Fibroblast of villous mesenchyme (primary cell): ENCODE data around the gene ALDH1A2. TPM values are rescaled to one million over a fixed set of nuclear protein-coding genes. Genes with fewer than 3 reads are reported as not detected.

ENCODE experiments used
- DNase-seq: peaks from one replicate; pipeline ENCODE4 v3.0.0-alpha.2; 2010; ENCODE audit warnings: low read depth
- H3K4me3 ChIP-seq: 2 replicates; pipeline ENCODE4 v1.5.1; 2011; ENCODE audit warnings: low read depth, mild to moderate bottlenecking, low read length
- CTCF ChIP-seq: IDR thresholded peaks from 2 replicates; pipeline ENCODE4 v1.5.1; 2012; ENCODE audit warnings: low read depth, mild to moderate bottlenecking, low read length; ENCODE audit not compliant: insufficient read depth
- total RNA-seq: library from RNA; depleted of rRNA; stranded (reverse); fragments of >200 nt; gene quantifications from 2 replicates; pipeline ENCODE4 v1.2.3, GENCODE V29; 2012

Gene ALDH1A2
- total RNA-seq, 1 donor: 8.2 TPM

- no peak for DNase-seq
- H3K4me3 ChIP-seq: no peak overlapping the region
- no peak for TF ChIP-seq CTCF
These were observed 42.6 kb upstream of the ALDH1A2 start for GRCh38 chr15:58108117-58108516.

DNA sequence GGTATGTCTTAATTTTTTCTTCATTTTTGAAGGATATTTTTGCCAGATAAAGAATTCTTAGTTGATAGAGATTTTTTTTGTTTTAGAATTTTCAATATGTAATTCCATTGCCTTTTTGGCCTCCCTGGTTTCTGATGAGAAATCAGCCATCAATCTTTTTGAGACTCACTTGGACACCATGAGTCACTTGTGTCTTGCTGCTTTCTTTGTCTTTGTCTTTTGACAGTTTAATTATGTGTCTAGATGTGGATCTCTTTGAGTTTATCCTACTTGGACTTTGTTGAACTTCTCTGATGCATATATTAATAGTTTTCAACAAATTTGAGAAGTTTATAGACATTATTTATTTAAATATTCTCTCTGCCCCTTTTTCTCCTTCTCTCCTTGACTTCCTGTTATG, 38.0 kb upstream of the ALDH1A2 start:
- no peak for DNase-seq
- no peak overlapping the region for H3K4me3 ChIP-seq
- TF ChIP-seq CTCF: no peak

DNA sequence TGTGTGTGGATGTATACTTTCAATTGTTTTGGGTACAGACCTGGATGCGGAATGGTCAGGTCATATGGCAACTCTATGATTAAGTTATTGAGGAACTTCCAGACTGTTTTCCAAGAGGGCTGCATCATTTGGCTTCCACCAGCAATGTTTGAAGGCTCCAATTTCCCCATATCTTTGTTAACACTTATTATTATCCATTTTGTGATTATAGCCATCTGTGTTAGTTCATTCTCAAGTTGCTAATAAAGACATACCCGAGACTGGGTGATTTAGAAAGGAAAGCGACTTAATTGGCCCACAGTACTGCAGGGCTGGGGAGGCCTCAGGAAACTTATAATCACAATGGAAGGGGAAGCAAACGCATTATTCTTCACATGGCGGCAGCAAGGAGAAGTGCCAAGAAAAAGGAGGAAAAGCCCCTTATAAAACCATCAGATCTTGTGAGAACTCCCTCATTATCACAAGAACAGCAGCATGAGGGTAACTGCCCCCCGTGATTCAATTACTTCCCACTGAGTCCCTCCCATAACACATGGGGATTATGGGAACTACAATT, 31.1 kb upstream of the ALDH1A2 start:
- DNase-seq: no peak
- no peak overlapping the region for H3K4me3 ChIP-seq
- no peak for TF ChIP-seq CTCF

- H3K4me3 ChIP-seq: no peak overlapping the region
- DNase-seq: no peak
- no peak for TF ChIP-seq CTCF
These were observed 29.9 kb upstream of the ALDH1A2 start for GRCh38 chr15:58095415-58095814.

- no peak for DNase-seq
- H3K4me3 ChIP-seq: no peak overlapping the region
- no peak for TF ChIP-seq CTCF
These were observed 22.4 kb upstream of the ALDH1A2 start for GRCh38 chr15:58087871-58088270.

- no peak overlapping the region for H3K4me3 ChIP-seq
- DNase-seq: no peak
- no peak for TF ChIP-seq CTCF
These were observed 21.0 kb upstream of the ALDH1A2 start for GRCh38 chr15:58086491-58086890.

GRCh38 chr15:58083526-58083925, 18.0 kb upstream of the ALDH1A2 start:
- DNase-seq: no peak
- TF ChIP-seq CTCF: no peak

More at GRCh38 chr15:58083526-58083925, 18.0 kb upstream of the ALDH1A2 start:
- no peak overlapping the region for H3K4me3 ChIP-seq
